Fibroblast of lung (primary cell): Measurements from ENCODE around the gene DPYD.

Experiments used
- CTCF ChIP-seq, 2 donors: IDR thresholded peaks in 1 of 2; conservative IDR thresholded peaks in 1 of 2; 1 replicate in 1 of 2; 2 replicates in 1 of 2; pipeline ENCODE4 v1.5.1; 2011 to 2012; ENCODE audit warnings: low read length in 2 of 2, control low read depth in 1 of 2, inconsistent platforms in 1 of 2, low read depth in 1 of 2, mild to moderate bottlenecking in 1 of 2
- EZH2 ChIP-seq: IDR thresholded peaks from 2 replicates; pipeline ENCODE4 v1.5.1; 2012; ENCODE audit warnings: low read length, control low read depth, mild to moderate bottlenecking; ENCODE audit errors: missing control alignments

- TF ChIP-seq CTCF (conservative IDR thresholded peaks at IDR 0.05 in 1 of 2, IDR thresholded peaks at IDR 0.05 in 1 of 2; ENCODE audit: low read depth in 1 of 2, low read length in 2 of 2), result no peak
- no peak for TF ChIP-seq EZH2
Measured at GRCh38 chr1:97340951-97341350, 579.9 kb downstream of the DPYD start.
